HEK293 (cell line): ENCODE results near the gene MACF1.

Source experiments
- CTCF ChIA-PET: fragments of 350-600 bp; formaldehyde crosslinking; extraction: SDS; loops from one replicate; lab custom pipeline; 2021; ENCODE audit warnings: antibody characterized with exemption; lab: Yijun Ruan, JAX
- POLR2A ChIA-PET: fragments of 300-600 bp; formaldehyde crosslinking; extraction: SDS; loops from one replicate; lab custom pipeline; 2020; ENCODE audit warnings: antibody characterized with exemption, inconsistent platforms; lab: Yijun Ruan, JAX
- H3K27ac ChIP-seq: fragments of 200-500 bp; sonication (Bioruptor generic); 2 replicates; pipeline ENCODE4 v1.5.1; 2014; ENCODE audit warnings: low read depth, low read length, control low read depth, inconsistent platforms; ENCODE audit errors: extremely low read depth
- H3K36me3 ChIP-seq, 2 experiments: fragments of 200-500 bp in 1 of 2; sonication (Bioruptor generic) in 1 of 2; 1 replicate in 1 of 2; 2 replicates in 1 of 2; pipeline ENCODE4 v1.5.1; 2014 to 2017; ENCODE audit warnings: inconsistent platforms in 2 of 2, low read length in 2 of 2; ENCODE audit not compliant: control insufficient read depth in 2 of 2, insufficient read depth in 1 of 2
- H3K4me1 ChIP-seq: fragments of 200-500 bp; sonication (Bioruptor generic); 2 replicates; pipeline ENCODE4 v1.5.1; 2014; ENCODE audit warnings: mild to moderate bottlenecking, low read length, inconsistent platforms; ENCODE audit not compliant: control insufficient read depth, insufficient read depth
- H3K4me3 ChIP-seq: 2 replicates; pipeline ENCODE4 v1.5.1; 2011; ENCODE audit warnings: low read depth, mild to moderate bottlenecking, control low read depth, low read length, moderate library complexity
- H3K9me3 ChIP-seq: fragments of 200-500 bp; sonication (Bioruptor generic); 2 replicates; pipeline ENCODE4 v1.5.1; 2014; ENCODE audit warnings: low read depth, low read length, inconsistent platforms; ENCODE audit not compliant: control insufficient read depth, insufficient read depth
- EGR2 ChIP-seq: fragments of 450-650 bp; formaldehyde crosslinking; IDR thresholded peaks from 2 replicates; pipeline ENCODE4 v1.5.1; 2016; ENCODE audit warnings: low read depth, missing biosample characterization, missing genetic modification characterization
- KLF1 ChIP-seq: fragments of 450-650 bp; formaldehyde crosslinking; IDR thresholded peaks from 2 replicates; pipeline ENCODE4 v1.5.1; 2016; ENCODE audit warnings: missing biosample characterization, missing genetic modification characterization
- KLF9 ChIP-seq: fragments of 450-650 bp; formaldehyde crosslinking; IDR thresholded peaks from 2 replicates; pipeline ENCODE4 v1.5.1; 2016; ENCODE audit warnings: missing biosample characterization, missing genetic modification characterization, low read depth
- PRDM6 ChIP-seq: fragments of 450-650 bp; formaldehyde crosslinking; IDR thresholded peaks from 2 replicates; pipeline ENCODE4 v1.5.1; 2017; ENCODE audit warnings: missing biosample characterization, missing genetic modification characterization
- SCRT1 ChIP-seq: fragments of 450-650 bp; formaldehyde crosslinking; IDR thresholded peaks from 2 replicates; pipeline ENCODE4 v1.5.1; 2016; ENCODE audit warnings: missing biosample characterization, missing genetic modification characterization, borderline replicate concordance
- TRIM28 ChIP-seq: IDR thresholded peaks from 2 replicates; pipeline ENCODE4 v1.6.1; 2011; ENCODE audit warnings: low read length, control low read depth, borderline replicate concordance
- ZBTB21 ChIP-seq: fragments of 450-650 bp; formaldehyde crosslinking; IDR thresholded peaks from 2 replicates; pipeline ENCODE4 v1.5.1; 2017; ENCODE audit warnings: missing biosample characterization, missing genetic modification characterization
- ZNF157 ChIP-seq: fragments of 450-650 bp; formaldehyde crosslinking; IDR thresholded peaks from 2 replicates; pipeline ENCODE4 v1.5.1; 2016; ENCODE audit warnings: missing biosample characterization, missing genetic modification characterization
- ZNF239 ChIP-seq: fragments of 450-650 bp; formaldehyde crosslinking; IDR thresholded peaks from 2 replicates; pipeline ENCODE4 v1.5.1; 2016; ENCODE audit warnings: missing biosample characterization, missing genetic modification characterization
- ZNF26 ChIP-seq: fragments of 450-650 bp; formaldehyde crosslinking; IDR thresholded peaks from 2 replicates; pipeline ENCODE4 v1.5.1; 2016; ENCODE audit warnings: missing biosample characterization, missing genetic modification characterization
- ZNF366 ChIP-seq: fragments of 450-650 bp; formaldehyde crosslinking; conservative IDR thresholded peaks from 2 replicates; pipeline ENCODE4 v1.5.1; 2016; ENCODE audit warnings: missing biosample characterization, missing genetic modification characterization
- ZNF518A ChIP-seq: fragments of 450-650 bp; formaldehyde crosslinking; conservative IDR thresholded peaks from 2 replicates; pipeline ENCODE4 v1.5.1; 2016; ENCODE audit warnings: low read depth, missing biosample characterization, missing genetic modification characterization
- ZNF560 ChIP-seq: fragments of 450-650 bp; formaldehyde crosslinking; IDR thresholded peaks from 2 replicates; pipeline ENCODE4 v1.5.1; 2017; ENCODE audit warnings: missing biosample characterization, missing genetic modification characterization, borderline replicate concordance
- ZNF571 ChIP-seq: fragments of 450-650 bp; formaldehyde crosslinking; IDR thresholded peaks from 2 replicates; pipeline ENCODE4 v1.5.0; 2017; ENCODE audit warnings: missing biosample characterization, missing genetic modification characterization
- ZNF585B ChIP-seq: fragments of 450-650 bp; formaldehyde crosslinking; IDR thresholded peaks from 2 replicates; pipeline ENCODE4 v1.5.1; 2016; ENCODE audit warnings: missing biosample characterization, missing genetic modification characterization
- ZNF600 ChIP-seq: fragments of 450-650 bp; formaldehyde crosslinking; IDR thresholded peaks from 2 replicates; pipeline ENCODE4 v1.5.1; 2016; ENCODE audit warnings: missing biosample characterization, missing genetic modification characterization
- ZNF623 ChIP-seq: fragments of 450-650 bp; formaldehyde crosslinking; IDR thresholded peaks from 2 replicates; pipeline ENCODE4 v1.5.1; 2016; ENCODE audit warnings: missing biosample characterization, missing genetic modification characterization
- ZNF624 ChIP-seq: fragments of 450-650 bp; formaldehyde crosslinking; IDR thresholded peaks from 2 replicates; pipeline ENCODE4 v1.5.1; 2017; ENCODE audit warnings: missing biosample characterization, missing genetic modification characterization
- ZNF677 ChIP-seq: fragments of 450-650 bp; IDR thresholded peaks from 2 replicates; pipeline ENCODE4 v1.5.0; 2018; ENCODE audit warnings: missing biosample characterization, mild to moderate bottlenecking, missing genetic modification characterization, moderate library complexity
- ZNF776 ChIP-seq: fragments of 450-650 bp; formaldehyde crosslinking; IDR thresholded peaks from 2 replicates; pipeline ENCODE4 v1.5.0; 2017; ENCODE audit warnings: missing biosample characterization, missing genetic modification characterization, borderline replicate concordance
- ZNF830 ChIP-seq: fragments of 450-650 bp; IDR thresholded peaks from 2 replicates; pipeline ENCODE4 v1.5.0; 2018; ENCODE audit warnings: missing biosample characterization, missing genetic modification characterization, low read depth, mild to moderate bottlenecking, moderate library complexity
- ZNF843 ChIP-seq: fragments of 450-650 bp; formaldehyde crosslinking; IDR thresholded peaks from 2 replicates; pipeline ENCODE4 v1.5.1; 2016; ENCODE audit warnings: missing biosample characterization, missing genetic modification characterization
- ZSCAN16 ChIP-seq: fragments of 450-650 bp; formaldehyde crosslinking; IDR thresholded peaks from 2 replicates; pipeline ENCODE4 v1.5.1; 2016; ENCODE audit warnings: missing biosample characterization, missing genetic modification characterization
- ZSCAN30 ChIP-seq: fragments of 450-650 bp; IDR thresholded peaks from 2 replicates; pipeline ENCODE4 v1.5.1; 2018; ENCODE audit warnings: missing biosample characterization, mild to moderate bottlenecking, missing genetic modification characterization, moderate library complexity

The MACF1 gene

GRCh38 chr1:39348278-39348677, 143.8 kb downstream of the MACF1 start:
- Histone ChIP-seq H3K4me3 (no peak overlapping the region), H3K36me3 (peaks cover 14 to 74% of the 10 kb centered on the region in 2 experiments; a peak in 2 of 3 replicates), H3K27ac (no peak overlapping the region), H3K4me1 (no peaks in the 10 kb centered on the region), H3K9me3 (no peaks in the 10 kb centered on the region)
- ChIA-PET POLR2A (no interaction called here), CTCF (interaction anchor here (0.8 to 1.1 kb wide), 3 partner anchors 10 to 63 kb away, joined by 3 to 4 read pairs (median 3); no protein-coding TSS in a partner anchor)
- TF ChIP-seq ZNF776 (tag by site-specific recombination) (no peak), ZNF600 (tag by site-specific recombination) (no peak), ZNF366 (tag by site-specific recombination) (no peak), EGR2 (tag by site-specific recombination) (no peak), SCRT1 (no peak), ZSCAN16 (no peak), ZNF26 (tag by site-specific recombination) (no peak)

GRCh38 chr1:39352881-39353280, 148.4 kb downstream of the MACF1 start:
- H3K27ac ChIP-seq = no peak overlapping the region
- TF ChIP-seq ZNF585B (tag by site-specific recombination) = no peak
- no peak for TF ChIP-seq ZNF157 (tag by site-specific recombination)
- TF ChIP-seq ZNF560 (tag by site-specific recombination) = no peak
- no peak for TF ChIP-seq ZNF830 (tag by site-specific recombination)
- no peak for TF ChIP-seq ZNF623
- TF ChIP-seq ZNF239 (tag by site-specific recombination) = no peak
- TF ChIP-seq ZBTB21 (tag by site-specific recombination) = no peak
- TF ChIP-seq ZSCAN30 (tag by site-specific recombination) = no peak
- no peak for TF ChIP-seq ZNF843
- ChIA-PET POLR2A (no interaction called here), CTCF (interaction anchor here (0.7 to 2.5 kb wide), 4 partner anchors 34 to 254 kb away, joined by 3 to 10 read pairs (median 4); no protein-coding TSS in a partner anchor)
- H3K4me3 ChIP-seq = no peak overlapping the region
- H3K9me3 ChIP-seq = no peaks in the 10 kb centered on the region
- peaks cover 25 to 96% of the 10 kb centered on the region in 2 experiments for H3K36me3 ChIP-seq
- H3K4me1 ChIP-seq = no peaks in the 10 kb centered on the region

GRCh38 chr1:39354572-39354971, 150.1 kb downstream of the MACF1 start:
- H3K9me3 ChIP-seq = no peaks in the 10 kb centered on the region
- CTCF ChIA-PET = interaction anchor here (1.2 to 2.5 kb wide), 3 partner anchors 58 to 256 kb away, joined by 3 to 10 read pairs (median 6); no protein-coding TSS in a partner anchor
- H3K36me3 ChIP-seq = peaks cover 23 to 96% of the 10 kb centered on the region in 2 experiments
- TF ChIP-seq KLF1 (tag by site-specific recombination) = no peak
- no peak for TF ChIP-seq PRDM6
- no peak for TF ChIP-seq ZNF571 (tag by site-specific recombination)
- TF ChIP-seq ZNF518A (tag by site-specific recombination) = no peak
- TF ChIP-seq TRIM28 = no peak
- no peak for TF ChIP-seq ZNF624 (tag by site-specific recombination)
- no peak for TF ChIP-seq KLF9 (tag by site-specific recombination)
- TF ChIP-seq ZNF585B (tag by site-specific recombination) = no peak
- TF ChIP-seq ZNF677 (tag by site-specific recombination) = no peak
- no peaks in the 10 kb centered on the region for H3K4me1 ChIP-seq
- H3K4me3 ChIP-seq = no peak overlapping the region
- POLR2A ChIA-PET = interaction anchor here (0.6 kb wide), 1 partner anchor 9 kb away, joined by 3 read pairs; no protein-coding TSS in a partner anchor
- H3K27ac ChIP-seq = no peak overlapping the region
